AG09319 (cell line): ENCODE data around the gene CHST11.

Source experiments
- DNase-seq: peaks from one replicate; pipeline ENCODE4 v3.0.0-alpha.2; 2010; ENCODE audit warnings: low read depth; ENCODE audit errors: extremely low read depth
- CTCF ChIP-seq: IDR thresholded peaks from 2 replicates; pipeline ENCODE4 v1.5.1; 2011; ENCODE audit warnings: low read depth, mild to moderate bottlenecking, inconsistent platforms, low read length, moderate library complexity

CHST11 gene

GRCh38 chr12:104648756-104649155 is 192.0 kb downstream of the CHST11 start:
- DNase-seq = no peak
- TF ChIP-seq CTCF = no peak

GRCh38 chr12:104649217-104649824 is 192.6 kb downstream of the CHST11 start:
- DNase-seq = no peak
- no peak for TF ChIP-seq CTCF

DNA sequence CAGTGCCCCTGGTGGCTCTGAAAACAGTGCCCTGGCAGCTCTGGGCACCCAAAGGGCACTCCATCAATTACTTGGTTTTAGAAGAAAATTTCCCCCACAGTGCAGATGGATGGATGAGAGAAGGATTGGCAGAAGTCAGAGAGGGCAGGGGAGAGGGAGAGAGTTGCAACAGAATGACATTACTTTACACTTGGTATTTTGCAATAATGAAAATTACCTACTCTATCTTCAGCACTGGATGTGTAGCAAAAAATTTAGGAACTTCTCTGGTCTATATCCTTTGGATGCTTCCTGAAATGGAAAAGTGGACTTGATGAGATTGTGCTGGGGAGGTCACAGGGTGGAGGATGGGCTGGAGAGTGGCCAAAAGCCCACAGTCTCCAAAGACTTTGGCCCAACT is 193.2 kb downstream of the CHST11 start:
- no peak for TF ChIP-seq CTCF
- no peak for DNase-seq

- no peak for DNase-seq
- TF ChIP-seq CTCF = no peak
Measured at GRCh38 chr12:104650541-104650940, 193.8 kb downstream of the CHST11 start.

DNA sequence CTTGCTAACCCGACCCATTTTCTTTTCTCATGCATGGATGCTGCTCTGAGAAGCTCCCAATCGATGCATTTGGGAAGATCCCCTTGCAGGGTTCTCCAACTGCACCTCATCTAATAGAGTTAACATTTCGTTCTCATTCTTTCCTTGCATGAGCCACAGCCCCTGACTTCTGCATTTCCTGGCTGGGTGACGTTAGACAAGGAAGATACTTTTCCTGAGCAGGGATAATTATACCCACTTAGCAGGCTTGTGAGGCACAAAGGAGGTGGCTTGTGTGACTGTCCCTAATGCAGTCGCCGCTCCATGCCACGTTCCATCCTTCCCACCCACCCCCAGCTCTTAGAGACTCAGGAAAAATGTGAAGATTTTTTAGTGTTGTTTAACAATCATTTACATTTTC is 195.1 kb downstream of the CHST11 start:
- DNase-seq = no peak

DNA sequence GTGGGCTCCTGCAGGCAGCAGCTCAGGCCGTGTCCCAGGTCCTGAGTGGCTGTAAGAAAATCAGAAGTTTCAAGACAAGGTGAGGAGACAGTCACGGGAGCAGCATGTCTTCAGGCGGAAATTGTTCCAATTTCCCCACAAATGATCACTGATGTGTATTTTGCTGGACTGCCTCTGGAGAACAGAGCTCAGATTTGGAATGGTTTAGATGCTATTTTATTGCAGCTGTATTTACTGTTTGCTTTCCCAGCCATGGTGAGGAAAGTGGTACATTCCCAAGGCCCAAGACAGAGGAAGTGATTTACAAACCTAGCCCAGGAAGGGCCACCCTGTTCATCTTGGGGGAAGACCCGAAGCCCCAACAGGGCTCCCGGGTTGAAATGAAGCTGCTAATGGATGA is 195.6 kb downstream of the CHST11 start:
- no peak for TF ChIP-seq CTCF
- DNase-seq = no peak

More for the DNA sequence above, 195.1 kb downstream of the CHST11 start:
- no peak for TF ChIP-seq CTCF

- no peak for TF ChIP-seq CTCF
- no peak for DNase-seq
Measured at GRCh38 chr12:104652910-104653309, 196.2 kb downstream of the CHST11 start.
